GM23338 (cell line): ENCODE measurements around the gene IRAK2. TPM values are rescaled to one million over a fixed set of nuclear protein-coding genes. Genes with fewer than 3 reads are reported as not detected.

Experiments
- ATAC-seq: fragments of 200-7000 bp; cut with Tn5 transposase; 3 replicates; pipeline ENCODE4 v1.9.1; 2020
- DNase-seq: peaks from one replicate; pipeline ENCODE4 v3.0.0-alpha.2; 2015; ENCODE audit warnings: low spot score
- H2AFZ ChIP-seq: fragments of 200-600 bp; sonication (generic); 2 replicates; pipeline ENCODE4 v1.8.0; 2016; ENCODE audit warnings: antibody characterized with exemption, mild to moderate bottlenecking, moderate library complexity
- H3F3A ChIP-seq: fragments of 200-600 bp; sonication (generic); replicated peaks from 2 replicates; pipeline ENCODE4 v1.8.0; 2017; ENCODE audit warnings: antibody characterized with exemption, mixed run types, low read depth
- H3K27ac ChIP-seq: fragments of 200-600 bp; sonication (generic); 2 replicates; pipeline ENCODE4 v1.6.1; 2016; ENCODE audit warnings: low read depth
- H3K27me3 ChIP-seq: fragments of 200-600 bp; sonication (generic); 2 replicates; pipeline ENCODE4 v1.8.0; 2016; ENCODE audit warnings: mild to moderate bottlenecking, mixed run types, moderate library complexity; ENCODE audit not compliant: insufficient read depth
- H3K36me3 ChIP-seq: fragments of 200-600 bp; sonication (generic); 2 replicates; pipeline ENCODE4 v1.8.0; 2016; ENCODE audit warnings: mild to moderate bottlenecking; ENCODE audit not compliant: insufficient read depth
- H3K4me1 ChIP-seq: fragments of 200-600 bp; sonication (generic); 2 replicates; pipeline ENCODE4 v1.8.0; 2016; ENCODE audit warnings: mild to moderate bottlenecking, moderate library complexity; ENCODE audit not compliant: insufficient read depth
- H3K4me2 ChIP-seq: fragments of 200-600 bp; sonication (generic); 2 replicates; pipeline ENCODE4 v1.7.1; 2017; ENCODE audit warnings: mixed run types
- H3K4me3 ChIP-seq: fragments of 200-600 bp; sonication (generic); 2 replicates; pipeline ENCODE4 v1.6.1; 2016; ENCODE audit warnings: mixed run types
- H3K79me2 ChIP-seq: fragments of 200-600 bp; sonication (generic); replicated peaks from 2 replicates; pipeline ENCODE4 v1.8.0; 2017; ENCODE audit warnings: mild to moderate bottlenecking; ENCODE audit not compliant: insufficient read depth
- H3K9me2 ChIP-seq: fragments of 200-600 bp; sonication (generic); 2 replicates; pipeline ENCODE4 v1.8.0; 2017; ENCODE audit not compliant: insufficient read depth
- H4K20me1 ChIP-seq: fragments of 200-600 bp; sonication (generic); replicated peaks from 2 replicates; pipeline ENCODE4 v1.8.0; 2017; ENCODE audit warnings: mild to moderate bottlenecking; ENCODE audit not compliant: insufficient read depth
- H3K27ac Mint-ChIP-seq: 2 replicates; pipeline ENCODE4 v1.8.0; 2020; ENCODE audit warnings: inconsistent platforms, mild to moderate bottlenecking, moderate library complexity, mixed read lengths
- H3K27me3 Mint-ChIP-seq: 3 replicates; pipeline ENCODE4 v1.8.0; 2022; ENCODE audit warnings: low read depth, mild to moderate bottlenecking, moderate library complexity, mixed read lengths, inconsistent platforms; ENCODE audit not compliant: insufficient read depth, poor library complexity
- H3K36me3 Mint-ChIP-seq: 3 replicates; pipeline ENCODE4 v1.8.0; 2021; ENCODE audit warnings: low read depth, mild to moderate bottlenecking, inconsistent platforms, moderate library complexity, mixed read lengths
- H3K4me1 Mint-ChIP-seq: 3 replicates; pipeline ENCODE4 v1.8.0; 2020; ENCODE audit warnings: mild to moderate bottlenecking, inconsistent platforms, mixed read lengths
- H3K4me3 Mint-ChIP-seq: 3 replicates; pipeline ENCODE4 v1.8.0; 2021; ENCODE audit warnings: moderate library complexity, mild to moderate bottlenecking, inconsistent platforms, mixed read lengths
- H3K9me3 Mint-ChIP-seq: 3 replicates; pipeline ENCODE4 v1.8.0; 2020; ENCODE audit warnings: moderate library complexity, mild to moderate bottlenecking, inconsistent platforms, mixed read lengths
- CREB1 ChIP-seq: fragments of 250-450 bp; sonication (Bioruptor Pico); IDR thresholded peaks from 2 replicates; pipeline ENCODE4 v1.5.0; 2020; ENCODE audit warnings: low read depth, mild to moderate bottlenecking, moderate library complexity
- EZH2 ChIP-seq: fragments of 200-600 bp; sonication (generic); IDR thresholded peaks from one replicate; pipeline ENCODE4 v1.8.0; 2017; ENCODE audit warnings: antibody characterized with exemption, mild to moderate bottlenecking, low read depth; ENCODE audit not compliant: unreplicated experiment
- EZH2phosphoT487 ChIP-seq: fragments of 200-600 bp; sonication (generic); IDR thresholded peaks from one replicate; pipeline ENCODE4 v1.8.1; 2018; ENCODE audit warnings: antibody characterized with exemption; ENCODE audit not compliant: unreplicated experiment
- JUNB ChIP-seq: IDR thresholded peaks from one replicate; pipeline ENCODE4 v1.6.1; 2016; ENCODE audit warnings: antibody characterized with exemption; ENCODE audit not compliant: unreplicated experiment
- POLR2AphosphoS5 ChIP-seq: IDR thresholded peaks from 2 replicates; pipeline ENCODE4 v1.6.1; 2016; ENCODE audit warnings: antibody characterized with exemption, low read depth
- STAT1 ChIP-seq: IDR thresholded peaks from one replicate; pipeline ENCODE4 v1.6.1; 2016; ENCODE audit warnings: antibody characterized with exemption; ENCODE audit not compliant: unreplicated experiment
- ZNF114 ChIP-seq: fragments of 250-450 bp; sonication (Bioruptor Pico); IDR thresholded peaks from 2 replicates; pipeline ENCODE4 v1.5.0; 2020; ENCODE audit warnings: mild to moderate bottlenecking, moderate library complexity
- polyA plus RNA-seq: library from polyadenylated mRNA; unstranded; fragments of >200 nt; fragmentation: Nextera tagmentation; extraction: Ambion mirVana; gene quantifications from 2 replicates; pipeline ENCODE4 v1.2.1, GENCODE V29; 2016
- total RNA-seq: library from RNA; depleted of rRNA; stranded (reverse); fragments of >200 nt; shearing (Covaris generic); gene quantifications from 2 replicates; pipeline ENCODE4 v1.2.3, GENCODE V29; 2014
- TF ChIP-seq, protein P1 (sequence below), 2 experiments: fragments of 200-600 bp in 1 of 2; sonication (generic) in 1 of 2; conservative IDR thresholded peaks; 2 replicates each; pipeline versions ENCODE4 v1.5.1 to v1.6.1; 2016 to 2017; ENCODE audit warnings: antibody characterized with exemption in 2 of 2, low read depth in 2 of 2, mild to moderate bottlenecking in 2 of 2, moderate library complexity in 1 of 2
- TF ChIP-seq, protein P2 (sequence below): IDR thresholded peaks from one replicate; pipeline ENCODE4 v1.6.1; 2018; ENCODE audit warnings: antibody characterized with exemption; ENCODE audit not compliant: unreplicated experiment
- TF ChIP-seq, protein P3 (sequence below): IDR thresholded peaks from 2 replicates; pipeline ENCODE4 v1.6.1; 2016; ENCODE audit warnings: antibody characterized with exemption

The IRAK2 gene
- total and polyA plus RNA-seq, 2 experiments from 2014 or later, result 0.37 to 1.4 TPM

DNA sequence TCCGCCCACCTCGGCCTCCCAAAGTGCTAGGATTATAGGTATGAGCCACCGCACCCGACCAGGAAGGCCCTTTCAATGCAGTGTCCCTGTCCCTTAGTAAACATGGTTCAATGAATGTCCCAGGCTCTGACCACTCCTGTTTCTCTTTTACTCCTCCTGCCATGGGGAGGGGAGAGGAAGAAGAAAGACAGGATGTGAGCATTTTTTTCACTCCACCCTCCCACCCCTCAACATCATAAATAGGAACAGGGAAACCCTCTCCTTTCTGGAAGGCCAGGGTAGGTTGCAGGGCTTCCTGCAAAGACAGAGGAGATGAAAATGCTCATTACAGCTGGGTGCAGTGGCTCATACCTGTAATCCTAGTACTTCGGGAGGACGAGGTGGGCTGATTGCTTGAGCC, 76.1 kb downstream of the IRAK2 start:
- Mint-ChIP-seq H3K27me3 (peaks cover 7% of the 10 kb centered on the region), H3K4me1 (peaks cover 5% of the 10 kb centered on the region; the same call in 2 of the 3 replicates), H3K4me3 (no peak overlapping the region), H3K9me3 (peaks cover 20% of the 10 kb centered on the region), H3K27ac (no peak overlapping the region), H3K36me3 (peaks cover 20% of the 10 kb centered on the region; the same call in 2 of the 3 replicates)
- Histone ChIP-seq H3K9me2 (0 out of 2 replicates have a peak, but pooled peaks cover 3% of the 10 kb centered on the region), H2AFZ (no peak overlapping the region), H3K4me2 (no peak overlapping the region), H4K20me1 (no peaks in the 10 kb centered on the region), H3F3A (no peaks in the 10 kb centered on the region), H3K27ac (no peak overlapping the region), H3K79me2 (no peaks in the 10 kb centered on the region), H3K4me3 (no peak overlapping the region), H3K36me3 (0 out of 2 replicates have a peak, but pooled peaks cover 6% of the 10 kb centered on the region), H3K4me1 (0 out of 2 replicates have a peak, but pooled peaks cover 4% of the 10 kb centered on the region), H3K27me3 (no peaks in the 10 kb centered on the region)
- no peak for DNase-seq
- ATAC-seq, result no peak
- TF ChIP-seq, protein P1, sequence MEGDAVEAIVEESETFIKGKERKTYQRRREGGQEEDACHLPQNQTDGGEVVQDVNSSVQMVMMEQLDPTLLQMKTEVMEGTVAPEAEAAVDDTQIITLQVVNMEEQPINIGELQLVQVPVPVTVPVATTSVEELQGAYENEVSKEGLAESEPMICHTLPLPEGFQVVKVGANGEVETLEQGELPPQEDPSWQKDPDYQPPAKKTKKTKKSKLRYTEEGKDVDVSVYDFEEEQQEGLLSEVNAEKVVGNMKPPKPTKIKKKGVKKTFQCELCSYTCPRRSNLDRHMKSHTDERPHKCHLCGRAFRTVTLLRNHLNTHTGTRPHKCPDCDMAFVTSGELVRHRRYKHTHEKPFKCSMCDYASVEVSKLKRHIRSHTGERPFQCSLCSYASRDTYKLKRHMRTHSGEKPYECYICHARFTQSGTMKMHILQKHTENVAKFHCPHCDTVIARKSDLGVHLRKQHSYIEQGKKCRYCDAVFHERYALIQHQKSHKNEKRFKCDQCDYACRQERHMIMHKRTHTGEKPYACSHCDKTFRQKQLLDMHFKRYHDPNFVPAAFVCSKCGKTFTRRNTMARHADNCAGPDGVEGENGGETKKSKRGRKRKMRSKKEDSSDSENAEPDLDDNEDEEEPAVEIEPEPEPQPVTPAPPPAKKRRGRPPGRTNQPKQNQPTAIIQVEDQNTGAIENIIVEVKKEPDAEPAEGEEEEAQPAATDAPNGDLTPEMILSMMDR (conservative IDR thresholded peaks at IDR 0.05; ENCODE audit: low read depth in 2 of 2), result no peak
- TF ChIP-seq POLR2AphosphoS5, result no peak
- TF ChIP-seq, protein P2, sequence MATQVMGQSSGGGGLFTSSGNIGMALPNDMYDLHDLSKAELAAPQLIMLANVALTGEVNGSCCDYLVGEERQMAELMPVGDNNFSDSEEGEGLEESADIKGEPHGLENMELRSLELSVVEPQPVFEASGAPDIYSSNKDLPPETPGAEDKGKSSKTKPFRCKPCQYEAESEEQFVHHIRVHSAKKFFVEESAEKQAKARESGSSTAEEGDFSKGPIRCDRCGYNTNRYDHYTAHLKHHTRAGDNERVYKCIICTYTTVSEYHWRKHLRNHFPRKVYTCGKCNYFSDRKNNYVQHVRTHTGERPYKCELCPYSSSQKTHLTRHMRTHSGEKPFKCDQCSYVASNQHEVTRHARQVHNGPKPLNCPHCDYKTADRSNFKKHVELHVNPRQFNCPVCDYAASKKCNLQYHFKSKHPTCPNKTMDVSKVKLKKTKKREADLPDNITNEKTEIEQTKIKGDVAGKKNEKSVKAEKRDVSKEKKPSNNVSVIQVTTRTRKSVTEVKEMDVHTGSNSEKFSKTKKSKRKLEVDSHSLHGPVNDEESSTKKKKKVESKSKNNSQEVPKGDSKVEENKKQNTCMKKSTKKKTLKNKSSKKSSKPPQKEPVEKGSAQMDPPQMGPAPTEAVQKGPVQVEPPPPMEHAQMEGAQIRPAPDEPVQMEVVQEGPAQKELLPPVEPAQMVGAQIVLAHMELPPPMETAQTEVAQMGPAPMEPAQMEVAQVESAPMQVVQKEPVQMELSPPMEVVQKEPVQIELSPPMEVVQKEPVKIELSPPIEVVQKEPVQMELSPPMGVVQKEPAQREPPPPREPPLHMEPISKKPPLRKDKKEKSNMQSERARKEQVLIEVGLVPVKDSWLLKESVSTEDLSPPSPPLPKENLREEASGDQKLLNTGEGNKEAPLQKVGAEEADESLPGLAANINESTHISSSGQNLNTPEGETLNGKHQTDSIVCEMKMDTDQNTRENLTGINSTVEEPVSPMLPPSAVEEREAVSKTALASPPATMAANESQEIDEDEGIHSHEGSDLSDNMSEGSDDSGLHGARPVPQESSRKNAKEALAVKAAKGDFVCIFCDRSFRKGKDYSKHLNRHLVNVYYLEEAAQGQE, result no peak
- TF ChIP-seq STAT1, result no peak
- TF ChIP-seq JUNB, result no peak
- no peak for TF ChIP-seq CREB1 (CRISPR knock-in tag)
- no peak for TF ChIP-seq EZH2

DNA sequence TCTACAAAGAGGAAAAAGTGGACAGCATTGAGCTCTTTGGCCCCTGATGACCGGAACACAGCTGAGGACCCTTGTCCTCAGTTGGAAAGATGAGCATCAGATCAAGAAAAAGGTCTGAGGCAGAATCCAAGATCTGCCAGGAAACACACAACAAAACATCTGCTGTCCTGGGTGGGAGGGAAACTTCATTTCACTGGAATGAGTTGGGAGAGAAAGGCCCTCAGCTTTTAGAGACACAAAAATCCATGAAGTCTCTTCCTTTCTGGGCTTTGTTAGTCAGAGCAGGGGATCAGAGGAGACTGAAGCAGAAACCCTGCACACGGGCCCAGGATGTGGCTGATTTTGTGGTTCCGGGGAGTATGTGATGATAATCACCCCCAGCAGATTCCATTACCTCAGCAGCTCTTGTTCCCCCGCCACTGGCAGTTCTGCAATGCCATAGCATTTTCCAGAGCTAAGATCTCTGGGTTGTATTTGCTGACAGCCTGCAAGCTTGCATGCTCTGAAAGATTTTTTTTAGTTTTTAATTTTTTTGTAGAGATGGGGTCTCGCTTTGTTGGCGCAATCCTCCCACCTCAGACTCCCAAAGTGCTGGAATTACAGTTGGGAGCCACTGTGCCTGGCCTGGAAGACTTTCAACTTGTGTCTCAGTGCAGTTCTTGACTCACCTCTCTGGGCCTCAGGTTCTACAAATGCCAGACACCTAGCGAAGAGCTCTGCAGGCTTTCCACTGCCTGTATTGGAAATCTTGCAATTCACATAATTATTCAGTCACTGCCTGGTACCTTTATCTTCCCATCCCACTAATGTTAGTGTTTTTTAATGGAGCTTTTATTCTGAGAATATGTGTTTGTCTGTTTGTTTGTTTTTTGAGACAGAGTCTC, 77.7 kb downstream of the IRAK2 start:
- DNase-seq (no peak), ATAC-seq (no peak)
- peaks cover 11% of the 10 kb centered on the region; the same call in 1 of the 2 replicates for H3K36me3 ChIP-seq
- H3K27me3 ChIP-seq, result peaks cover 4% of the 10 kb centered on the region; the same call in 1 of the 2 replicates
- H3K9me2 ChIP-seq, result 0 out of 2 replicates have a peak, but pooled peaks cover 3% of the 10 kb centered on the region
- 0 out of 2 replicates have a peak, but pooled peaks cover 4% of the 10 kb centered on the region for H3K4me1 ChIP-seq
- peaks cover 35% of the 10 kb centered on the region for H3K9me3 Mint-ChIP-seq
- peaks cover 14% of the 10 kb centered on the region for H3K27me3 Mint-ChIP-seq
- H3K27ac Mint-ChIP-seq, result no peak overlapping the region
- H3F3A ChIP-seq, result no peaks in the 10 kb centered on the region
- no peaks in the 10 kb centered on the region for H4K20me1 ChIP-seq
- H3K27ac ChIP-seq, result no peak overlapping the region
- H3K36me3 Mint-ChIP-seq, result peaks cover 29% of the 10 kb centered on the region
- H3K4me3 Mint-ChIP-seq, result no peak overlapping the region
- H3K4me1 Mint-ChIP-seq, result peaks cover 5% of the 10 kb centered on the region; the same call in 2 of the 3 replicates
- H2AFZ ChIP-seq, result no peak overlapping the region
- no peak overlapping the region for H3K4me3 ChIP-seq
- no peaks in the 10 kb centered on the region for H3K79me2 ChIP-seq
- no peak overlapping the region for H3K4me2 ChIP-seq
- TF ChIP-seq EZH2phosphoT487 (no peak), EZH2 (no peak), ZNF114 (CRISPR knock-in tag) (no peak), JUNB (no peak)
- TF ChIP-seq, protein P3, sequence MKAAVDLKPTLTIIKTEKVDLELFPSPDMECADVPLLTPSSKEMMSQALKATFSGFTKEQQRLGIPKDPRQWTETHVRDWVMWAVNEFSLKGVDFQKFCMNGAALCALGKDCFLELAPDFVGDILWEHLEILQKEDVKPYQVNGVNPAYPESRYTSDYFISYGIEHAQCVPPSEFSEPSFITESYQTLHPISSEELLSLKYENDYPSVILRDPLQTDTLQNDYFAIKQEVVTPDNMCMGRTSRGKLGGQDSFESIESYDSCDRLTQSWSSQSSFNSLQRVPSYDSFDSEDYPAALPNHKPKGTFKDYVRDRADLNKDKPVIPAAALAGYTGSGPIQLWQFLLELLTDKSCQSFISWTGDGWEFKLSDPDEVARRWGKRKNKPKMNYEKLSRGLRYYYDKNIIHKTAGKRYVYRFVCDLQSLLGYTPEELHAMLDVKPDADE, result no peak
- TF ChIP-seq, protein P2, result no peak
- TF ChIP-seq, protein P1 (conservative IDR thresholded peaks at IDR 0.05; ENCODE audit: low read depth in 2 of 2), result no peak
